Ishikawa (cell line): ENCODE data around the gene FCHO1.

Experiments used
- EGR1 ChIP-seq: IDR thresholded peaks from 2 replicates; pipeline ENCODE4 v1.6.1; 2012
- EP300 ChIP-seq: IDR thresholded peaks from 2 replicates; pipeline ENCODE4 v1.6.1; 2012; ENCODE audit warnings: borderline replicate concordance
- FOXM1 ChIP-seq: IDR thresholded peaks from 2 replicates; pipeline ENCODE4 v1.6.1; 2012; ENCODE audit warnings: low read depth, borderline replicate concordance
- NFIC ChIP-seq: IDR thresholded peaks from 2 replicates; pipeline ENCODE4 v1.6.1; 2012
- RAD21 ChIP-seq: IDR thresholded peaks from 2 replicates; pipeline ENCODE4 v1.6.1; 2012; ENCODE audit warnings: low read depth
- REST ChIP-seq: IDR thresholded peaks from 2 replicates; pipeline ENCODE4 v1.6.1; 2012; ENCODE audit warnings: low read depth, mild to moderate bottlenecking
- TAF1 ChIP-seq: IDR thresholded peaks from 2 replicates; pipeline ENCODE4 v1.6.1; 2012; ENCODE audit warnings: low read depth, mild to moderate bottlenecking
- YY1 ChIP-seq: IDR thresholded peaks from 2 replicates; pipeline ENCODE4 v1.6.1; 2012; ENCODE audit warnings: low read depth

GRCh38 chr19:17835182-17836006, 84.1 kb downstream of the FCHO1 start:
- TF ChIP-seq REST (no peak), FOXM1 (no peak), EP300 (no peak), RAD21 (no peak), YY1 (no peak), NFIC (no peak), TAF1 (no peak), EGR1 (no peak)
